NCI-H510A treated with DMSO at 0.1 percent for 48 hours (cell line): Measurements from ENCODE around the gene WDR93.

Experiments
- DNase-seq: peaks from one replicate; lab custom pipeline; 2025; lab: John Stamatoyannopoulos, UW

Gene WDR93

GRCh38 chr15:89790661-89791060 is 100.0 kb downstream of the WDR93 start:
- DNase-seq: no peak

GRCh38 chr15:89792106-89792805 is 101.6 kb downstream of the WDR93 start:
- DNase-seq: no peak
